Osteocyte (in vitro differentiated cells): ENCODE results near the gene SEC14L2. TPM values are rescaled to one million over a fixed set of nuclear protein-coding genes. Genes with fewer than 3 reads are reported as not detected.

ENCODE experiments used
- DNase-seq: peaks from one replicate; pipeline ENCODE4 v3.0.0; 2021; ENCODE audit warnings: mixed read lengths; ENCODE audit not compliant: unreplicated experiment; ENCODE audit errors: extremely low spot score
- H3K27ac Mint-ChIP-seq: one replicate; pipeline ENCODE4 v1.8.0; 2021; ENCODE audit warnings: mild to moderate bottlenecking, mixed read lengths; ENCODE audit not compliant: unreplicated experiment
- H3K27me3 Mint-ChIP-seq: one replicate; pipeline ENCODE4 v1.8.0; 2021; ENCODE audit warnings: mixed read lengths; ENCODE audit not compliant: unreplicated experiment
- H3K36me3 Mint-ChIP-seq: one replicate; pipeline ENCODE4 v1.8.0; 2021; ENCODE audit warnings: mixed read lengths; ENCODE audit not compliant: unreplicated experiment
- H3K4me1 Mint-ChIP-seq: one replicate; pipeline ENCODE4 v1.8.0; 2021; ENCODE audit warnings: mixed read lengths; ENCODE audit not compliant: unreplicated experiment
- H3K4me3 Mint-ChIP-seq: one replicate; pipeline ENCODE4 v1.8.0; 2021; ENCODE audit warnings: mild to moderate bottlenecking, moderate library complexity, mixed read lengths; ENCODE audit not compliant: unreplicated experiment
- H3K9me3 Mint-ChIP-seq: one replicate; pipeline ENCODE4 v1.8.0; 2021; ENCODE audit warnings: mixed read lengths; ENCODE audit not compliant: unreplicated experiment
- CTCF ChIP-seq: fragments of 200-600 bp; sonication (generic); IDR thresholded peaks from 2 replicates; pipeline ENCODE4 v1.5.0; 2021; ENCODE audit warnings: antibody characterized with exemption, mild to moderate bottlenecking, moderate library complexity
- total RNA-seq: library from RNA; stranded (reverse); gene quantifications from 2 replicates; pipeline ENCODE4 v1.2.1, GENCODE V29; 2021

Gene SEC14L2
- total RNA-seq, 1 donor from 2014 or later = 14.9 TPM

GRCh38 chr22:30433227-30433626 is 36.4 kb downstream of the SEC14L2 start:
- no peaks in the 10 kb centered on the region for H3K36me3 Mint-ChIP-seq
- no peak overlapping the region for H3K27ac Mint-ChIP-seq
- TF ChIP-seq CTCF = no peak
- H3K4me3 Mint-ChIP-seq = no peak overlapping the region
- H3K27me3 Mint-ChIP-seq = peaks cover under 1% of the 10 kb centered on the region
- no peaks in the 10 kb centered on the region for H3K4me1 Mint-ChIP-seq
- no peaks in the 10 kb centered on the region for H3K9me3 Mint-ChIP-seq
- DNase-seq = no peak

- Mint-ChIP-seq H3K4me1 (no peaks in the 10 kb centered on the region), H3K9me3 (no peaks in the 10 kb centered on the region)
Measured at GRCh38 chr22:30433773-30434172, 37.0 kb downstream of the SEC14L2 start.

GRCh38 chr22:30434843-30435242 is 38.0 kb downstream of the SEC14L2 start:
- peaks cover 3% of the 10 kb centered on the region for H3K27me3 Mint-ChIP-seq
- DNase-seq = no peak
- no peaks in the 10 kb centered on the region for H3K4me1 Mint-ChIP-seq
- no peak overlapping the region for H3K27ac Mint-ChIP-seq
- no peaks in the 10 kb centered on the region for H3K9me3 Mint-ChIP-seq
- no peaks in the 10 kb centered on the region for H3K36me3 Mint-ChIP-seq
- no peak for TF ChIP-seq CTCF
- no peak overlapping the region for H3K4me3 Mint-ChIP-seq

More at GRCh38 chr22:30433773-30434172, 37.0 kb downstream of the SEC14L2 start:
- Mint-ChIP-seq H3K36me3 (no peaks in the 10 kb centered on the region), H3K4me3 (no peak overlapping the region), H3K27ac (no peak overlapping the region), H3K27me3 (peaks cover 3% of the 10 kb centered on the region)
- TF ChIP-seq CTCF = no peak
- DNase-seq = no peak

GRCh38 chr22:30435674-30436126 is 38.9 kb downstream of the SEC14L2 start:
- peaks cover 7% of the 10 kb centered on the region for H3K27me3 Mint-ChIP-seq
- TF ChIP-seq CTCF = no peak
- DNase-seq = no peak
- H3K36me3 Mint-ChIP-seq = no peaks in the 10 kb centered on the region
- H3K4me3 Mint-ChIP-seq = no peak overlapping the region
- H3K27ac Mint-ChIP-seq = no peak overlapping the region
- no peaks in the 10 kb centered on the region for H3K9me3 Mint-ChIP-seq
- no peaks in the 10 kb centered on the region for H3K4me1 Mint-ChIP-seq

GRCh38 chr22:30436196-30436595 is 39.4 kb downstream of the SEC14L2 start:
- no peak for TF ChIP-seq CTCF
- Mint-ChIP-seq H3K27me3 (peaks cover 11% of the 10 kb centered on the region), H3K36me3 (no peaks in the 10 kb centered on the region), H3K9me3 (no peaks in the 10 kb centered on the region), H3K4me1 (no peaks in the 10 kb centered on the region), H3K4me3 (no peak overlapping the region), H3K27ac (no peak overlapping the region)
- DNase-seq = no peak
